ELR (cell line): Measurements from ENCODE around the gene CRK.
A peak's percentile ranks its signal among the peaks of the same experiment; 100 is the strongest.
"Not testable (repeated sequence)": the region's sequence is repeated elsewhere in the genome, so short reads cannot be mapped to it uniquely, and the experiment has no call there.

ENCODE experiments used
- DNase-seq: peaks from one replicate; pipeline ENCODE4 v3.0.0-alpha.2; 2015; ENCODE audit warnings: low read depth

CRK gene

DNA sequence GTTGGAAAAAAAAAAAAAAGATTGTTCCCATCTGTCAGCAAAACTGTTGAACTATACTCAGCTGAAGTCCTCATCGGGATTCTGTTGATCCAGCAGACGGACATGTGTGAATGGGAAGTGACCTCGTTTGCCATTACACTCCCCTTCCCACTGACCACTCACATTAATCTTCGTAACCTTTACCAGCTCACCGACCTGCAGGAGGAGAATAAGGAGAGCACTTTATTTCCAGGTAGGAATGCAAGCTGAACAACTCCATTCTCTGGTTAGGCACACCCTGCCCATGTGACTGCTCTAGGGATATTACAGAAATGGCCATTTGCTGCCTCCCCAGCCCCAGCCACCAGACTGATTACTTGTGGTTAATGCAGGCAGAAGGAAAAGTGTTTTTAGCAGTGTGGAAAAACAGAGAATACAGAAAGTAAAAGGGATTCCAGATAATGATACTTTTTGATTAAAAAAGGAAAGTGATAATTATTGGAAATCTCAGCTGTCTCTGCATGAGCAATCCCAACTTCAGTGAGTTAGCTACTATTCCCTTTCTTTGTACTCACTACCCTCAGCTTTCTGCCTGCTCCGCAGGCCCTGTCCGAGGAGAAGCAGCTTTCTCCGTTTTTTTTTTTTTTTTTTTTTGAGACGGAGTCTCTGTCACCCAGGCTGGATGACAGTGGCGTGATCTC, 32.4 kb downstream of the CRK start:
- peak; percentile 35 for DNase-seq

- DNase-seq: peak; percentile 99
These were observed 33.1 kb downstream of the CRK start for GRCh38 chr17:1422885-1423284.

DNA sequence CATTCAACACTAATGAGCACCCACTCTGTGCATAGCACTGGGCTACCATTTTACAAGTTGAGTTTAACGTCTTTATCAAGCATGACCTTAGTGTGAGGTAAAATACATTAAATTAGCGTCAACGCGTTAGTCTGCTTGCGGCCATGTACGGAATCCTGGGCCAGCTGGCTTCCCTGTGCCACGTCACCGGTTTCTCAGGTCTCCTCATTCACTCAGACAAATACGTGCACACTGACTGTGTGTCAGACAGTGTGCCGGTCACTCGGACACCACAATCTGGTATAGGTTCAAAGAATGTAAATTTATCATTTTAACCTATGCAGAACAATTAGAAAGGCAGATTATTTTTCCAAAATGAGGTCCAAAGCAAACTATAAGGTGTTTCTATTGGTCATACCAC, 34.6 kb downstream of the CRK start:
- no peak for DNase-seq

DNA sequence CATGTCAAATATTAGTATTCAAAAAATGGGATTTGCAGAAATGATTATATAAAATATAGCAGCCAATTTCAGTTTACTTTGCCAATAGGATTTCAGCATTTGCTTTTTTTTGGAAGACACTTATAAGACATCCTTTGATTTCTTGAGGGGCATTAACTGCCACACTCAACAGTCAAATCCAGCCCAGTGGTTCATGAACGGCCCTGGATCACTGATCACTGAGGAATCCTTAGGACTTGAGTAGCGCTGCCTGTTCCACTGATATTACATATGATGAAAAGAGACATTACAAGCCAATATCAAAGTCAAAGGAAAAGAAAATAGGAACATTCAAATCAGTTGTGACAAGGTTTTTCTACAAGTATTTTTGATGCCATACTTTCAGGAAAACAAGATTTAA, 35.1 kb downstream of the CRK start:
- DNase-seq: no peak

- DNase-seq: no peak
These were observed 35.9 kb downstream of the CRK start for GRCh38 chr17:1420163-1420562.

- not testable (repeated sequence) for DNase-seq
These were observed 37.6 kb downstream of the CRK start for GRCh38 chr17:1418476-1418875.

GRCh38 chr17:1416414-1416813, 39.6 kb downstream of the CRK start:
- DNase-seq: no peak

DNA sequence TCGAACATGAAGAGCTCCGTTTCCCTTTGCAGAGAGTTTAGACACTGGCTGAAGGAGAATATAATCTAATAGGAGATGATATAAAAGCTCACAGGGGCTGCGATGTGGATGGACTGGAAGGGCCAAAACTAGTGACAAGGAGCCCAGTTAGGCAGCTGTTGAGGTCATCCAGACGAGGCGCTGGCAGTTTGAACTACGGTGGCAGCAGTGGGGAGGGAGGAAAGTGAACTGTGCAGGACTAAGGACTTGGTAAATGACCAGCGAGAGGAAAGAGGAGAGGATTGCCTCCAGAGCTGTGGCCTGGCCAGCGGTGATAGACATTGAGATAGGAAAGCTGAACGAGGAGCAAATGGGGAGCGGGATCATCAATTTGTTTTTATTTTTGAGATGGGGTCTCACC, 41.4 kb downstream of the CRK start:
- no peak for DNase-seq

GRCh38 chr17:1414001-1414574, 41.9 kb downstream of the CRK start:
- DNase-seq: no peak

- peak; percentile 68 for DNase-seq
These were observed 42.7 kb downstream of the CRK start for GRCh38 chr17:1413281-1413791.

DNA sequence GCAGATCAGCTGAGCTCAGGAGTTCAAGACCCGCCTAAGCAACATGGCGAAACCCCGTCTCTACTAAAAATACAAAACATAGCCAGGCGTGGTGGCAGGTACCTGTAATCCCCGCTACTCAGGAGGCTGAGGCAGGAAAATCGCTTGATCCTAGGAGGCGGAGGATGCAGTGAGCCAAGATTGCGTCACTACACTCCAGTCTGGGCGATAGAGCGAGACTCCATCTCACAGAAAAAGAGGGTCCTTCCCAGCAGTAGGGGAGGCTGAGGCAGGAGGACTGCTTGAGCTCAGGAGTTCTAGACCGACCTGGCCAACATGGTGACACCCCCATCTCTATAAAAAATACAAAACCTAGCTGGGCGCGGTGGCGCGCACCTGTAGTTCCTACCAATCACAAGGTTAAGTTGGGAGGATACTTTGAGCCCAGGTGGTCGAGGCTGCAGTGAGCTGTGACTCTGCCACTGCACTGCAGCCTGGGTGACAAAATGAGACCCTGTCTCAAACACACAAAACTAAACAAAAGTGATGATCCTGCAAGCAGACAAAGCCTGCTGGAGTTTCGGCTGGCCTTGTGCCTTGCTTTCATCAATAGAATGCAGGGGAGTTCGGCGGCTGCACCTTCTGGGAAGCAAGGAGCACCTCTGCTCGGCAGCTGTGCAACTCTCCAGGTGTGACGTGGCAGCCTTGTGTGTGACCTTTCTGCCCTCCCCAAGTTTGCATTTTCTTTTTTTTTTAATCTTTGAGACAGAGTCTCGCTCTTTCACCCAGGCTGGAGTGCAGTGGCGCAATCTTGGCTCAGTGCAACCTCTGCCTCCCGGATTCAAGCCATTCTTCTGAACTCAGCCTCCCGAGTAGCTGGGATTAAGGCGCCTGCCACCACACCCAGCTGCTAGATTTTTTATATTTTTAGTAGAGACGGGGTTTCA, 43.6 kb downstream of the CRK start:
- no peak for DNase-seq

GRCh38 chr17:1402262-1402586, 53.8 kb downstream of the CRK start:
- no peak for DNase-seq

GRCh38 chr17:1399679-1400512, 56.1 kb downstream of the CRK start, which contains the start of gene YWHAE:
YWHAE (minus strand) TSS chr17:1400222; CDS start chr17:1400110, 112 bp downstream.
- peak; percentile 98 for DNase-seq

GRCh38 chr17:1398931-1399678, 56.9 kb downstream of the CRK start:
- DNase-seq: peak; percentile 56

- no peak for DNase-seq
These were observed 58.0 kb downstream of the CRK start for GRCh38 chr17:1398028-1398427.

DNA sequence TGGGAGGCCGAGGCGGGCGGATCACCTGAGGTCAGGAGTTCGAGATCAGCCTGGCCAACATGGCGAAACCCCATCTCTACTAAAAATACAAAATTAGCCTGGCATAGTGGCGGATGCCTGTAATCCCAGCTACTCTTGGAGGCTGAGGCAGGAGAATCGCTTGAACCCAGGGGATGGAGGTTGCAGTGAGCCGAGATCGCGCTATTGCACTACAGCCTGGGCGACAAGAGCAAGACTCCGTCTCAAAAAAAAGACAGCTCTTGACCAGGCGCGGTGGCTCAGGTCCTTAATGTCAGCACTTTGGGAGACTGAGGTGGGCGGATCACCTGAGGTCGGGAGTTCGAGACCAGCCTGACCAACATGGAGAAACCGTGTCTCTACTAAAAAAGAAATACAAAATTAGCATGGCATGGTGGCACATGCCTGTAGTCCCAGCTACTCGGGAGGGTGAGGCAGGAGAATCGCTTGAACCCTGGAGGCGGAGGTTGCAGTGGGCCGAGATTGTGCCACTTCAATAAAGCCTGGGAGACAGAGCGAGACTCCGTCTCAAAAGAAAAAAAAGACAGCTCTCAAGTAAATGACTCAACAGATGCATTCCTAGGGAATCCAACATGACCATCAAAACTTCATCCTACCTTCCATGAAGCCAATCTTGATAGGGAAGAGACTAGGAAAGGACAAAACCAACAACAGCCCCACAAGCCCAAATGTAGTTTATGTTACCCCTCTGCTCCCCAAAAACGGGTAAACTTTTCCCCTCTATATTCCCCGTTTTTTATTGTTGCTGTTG, 60.0 kb downstream of the CRK start:
- DNase-seq: peak; percentile 33

- DNase-seq: no peak
These were observed 64.5 kb downstream of the CRK start for GRCh38 chr17:1391577-1391976.

DNA sequence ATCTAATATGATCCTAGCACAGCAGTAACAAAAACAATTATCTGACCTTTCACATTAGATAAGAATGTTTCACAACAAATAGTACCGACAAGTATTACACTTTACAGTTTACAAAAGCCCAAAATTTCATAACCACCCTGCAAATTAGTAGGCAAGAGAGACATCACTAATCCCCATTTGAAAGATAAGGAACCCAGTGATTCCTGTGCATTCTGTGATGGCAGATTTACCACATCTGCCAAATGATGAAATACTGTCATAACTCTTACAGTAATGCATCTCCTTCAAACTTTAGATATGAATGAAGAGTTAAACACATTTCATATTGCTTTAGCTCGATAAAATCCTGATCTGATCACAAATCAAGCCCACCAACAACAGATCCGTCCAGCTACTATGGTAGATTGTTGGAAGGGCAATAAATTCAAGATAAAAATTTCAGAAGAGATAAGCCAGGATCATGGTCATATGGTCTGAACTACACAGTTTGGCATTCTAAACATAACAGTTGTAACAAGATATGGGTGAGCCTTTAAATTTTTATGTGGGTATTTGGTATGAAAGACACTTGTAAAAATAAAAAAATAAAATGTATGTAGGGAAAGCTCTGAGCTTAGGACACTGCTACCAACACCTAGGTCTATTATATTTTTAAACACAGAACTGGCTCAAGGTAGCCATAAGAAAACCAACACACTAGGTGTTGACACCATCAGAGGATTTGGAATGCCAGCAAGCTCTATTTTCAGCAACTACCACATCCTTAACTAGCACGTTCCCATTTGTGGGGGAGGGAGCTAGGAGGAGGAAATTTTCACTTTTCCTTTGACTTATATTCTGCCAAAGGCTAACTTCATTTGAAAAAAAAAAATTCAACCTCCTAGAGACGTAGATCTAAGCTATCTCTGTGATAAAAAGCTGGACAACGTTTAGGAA, 65.3 kb downstream of the CRK start:
- no peak for DNase-seq
